ENCODE measurements around the gene CSF1.
A peak's percentile ranks its signal among the peaks of the same experiment; 100 is the strongest.

The CSF1 gene

DNA sequence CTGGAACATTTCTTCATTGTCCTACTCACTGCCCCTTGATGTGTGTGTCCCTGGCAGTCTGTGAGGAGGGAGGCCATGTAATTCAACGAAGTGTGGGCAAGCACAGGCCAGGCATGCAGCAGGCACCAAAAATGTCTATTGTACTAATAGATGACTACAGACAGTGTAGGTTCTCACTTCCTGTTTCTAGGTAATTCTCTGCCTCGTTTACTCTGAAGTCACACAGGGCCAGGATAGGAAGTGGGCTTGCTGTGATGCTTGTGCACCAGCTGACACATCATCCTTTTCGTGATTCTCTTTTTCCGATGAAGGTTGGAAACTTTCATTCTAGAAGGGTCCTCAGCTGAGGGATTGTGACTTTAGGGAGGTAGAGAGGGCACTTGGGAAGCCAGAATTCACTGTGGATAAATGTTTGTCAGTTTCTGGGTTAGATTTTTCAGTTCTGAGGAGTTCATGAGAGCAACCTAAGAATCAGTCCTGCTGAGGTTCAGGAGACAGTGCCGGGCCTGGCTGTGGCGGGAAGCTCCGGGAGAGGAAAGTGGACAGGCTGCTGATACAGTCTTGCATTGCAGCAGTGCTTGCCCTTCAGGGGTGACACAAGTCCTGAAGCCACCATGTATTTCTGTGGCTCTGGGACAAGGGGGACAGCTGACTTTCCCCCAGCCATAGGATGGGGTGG lies 4.3 kb upstream of the CSF1 start:
- Histone ChIP-seq H3K9ac (ENCODE audit: low read length) (no peak overlapping the region), H3K27ac (ENCODE audit: low read length) (no peak overlapping the region), H3K9me3 (ENCODE audit: control insufficient read depth, low read depth, low read length) (no peaks in the 10 kb centered on the region), H3K4me1 (ENCODE audit: control insufficient read depth, low read depth, low read length) (peaks cover 8% of the 10 kb centered on the region), H3K27me3 (ENCODE audit: control insufficient read depth, insufficient read depth, low read length) (peaks cover 32% of the 10 kb centered on the region), H3K36me3 (ENCODE audit: control insufficient read depth, low read depth, low read length) (no peaks in the 10 kb centered on the region), H3K4me3 (ENCODE audit: low read length) (no peak overlapping the region)

DNA sequence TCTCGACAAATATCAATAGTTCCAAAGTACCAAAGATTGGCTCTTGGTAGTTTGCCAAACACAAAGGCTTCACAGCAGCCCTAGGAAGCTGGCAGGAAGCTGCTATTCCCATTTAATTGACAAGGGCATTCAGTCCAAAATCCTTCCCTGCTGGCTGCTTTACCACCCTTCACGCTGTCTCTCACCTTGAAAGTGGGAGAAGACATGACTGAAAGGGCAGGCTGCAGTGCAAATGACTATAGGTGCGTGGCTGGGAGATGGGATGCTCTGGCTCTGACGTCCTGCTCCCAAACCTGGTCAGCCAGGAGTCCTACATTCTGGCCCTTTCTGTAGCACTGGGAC lies 3.8 kb upstream of the CSF1 start:
- no peak overlapping the region for H3K27ac ChIP-seq (ENCODE audit: low read length)
- no peak overlapping the region for H3K9ac ChIP-seq (ENCODE audit: low read length)
- peaks cover 13% of the 10 kb centered on the region for H3K4me1 ChIP-seq (ENCODE audit: control insufficient read depth, low read depth, low read length)
- no peaks in the 10 kb centered on the region for H3K36me3 ChIP-seq (ENCODE audit: control insufficient read depth, low read depth, low read length)
- no peaks in the 10 kb centered on the region for H3K9me3 ChIP-seq (ENCODE audit: control insufficient read depth, low read depth, low read length)
- no peak overlapping the region for H3K4me3 ChIP-seq (ENCODE audit: low read length)
- H3K27me3 ChIP-seq (ENCODE audit: control insufficient read depth, insufficient read depth, low read length) = peaks cover 37% of the 10 kb centered on the region

DNA sequence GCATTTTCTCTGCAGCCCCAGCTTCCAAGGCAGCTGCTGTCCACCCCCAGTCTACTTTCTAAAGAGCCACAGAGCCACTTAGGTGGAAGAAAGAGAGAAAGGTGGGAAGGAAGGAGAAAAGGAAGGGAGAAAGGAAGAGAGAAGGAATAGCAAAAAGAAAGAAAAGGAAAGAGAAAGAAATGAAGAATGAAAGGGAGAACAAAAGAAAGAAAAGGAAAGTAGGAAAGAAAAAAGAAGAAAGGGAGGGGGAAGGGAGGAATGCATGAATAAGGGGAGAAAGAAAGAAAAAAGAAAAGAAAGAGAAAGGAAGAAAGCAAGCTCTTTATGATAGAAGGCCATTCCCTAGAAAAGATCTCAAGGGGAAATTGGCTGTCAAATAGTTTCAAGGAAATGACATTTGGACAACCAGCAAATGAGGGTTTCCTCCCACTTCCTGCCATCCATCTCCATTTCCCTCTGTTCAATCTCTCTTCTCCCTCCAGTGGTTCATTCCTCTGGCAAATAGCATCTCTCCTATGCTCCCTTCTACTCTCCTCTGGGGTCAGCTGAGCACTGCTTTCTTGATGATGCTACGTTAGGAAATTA lies 3.4 kb upstream of the CSF1 start:
- H3K4me1 ChIP-seq (ENCODE audit: control insufficient read depth, low read depth, low read length) = peaks cover 18% of the 10 kb centered on the region

DNA sequence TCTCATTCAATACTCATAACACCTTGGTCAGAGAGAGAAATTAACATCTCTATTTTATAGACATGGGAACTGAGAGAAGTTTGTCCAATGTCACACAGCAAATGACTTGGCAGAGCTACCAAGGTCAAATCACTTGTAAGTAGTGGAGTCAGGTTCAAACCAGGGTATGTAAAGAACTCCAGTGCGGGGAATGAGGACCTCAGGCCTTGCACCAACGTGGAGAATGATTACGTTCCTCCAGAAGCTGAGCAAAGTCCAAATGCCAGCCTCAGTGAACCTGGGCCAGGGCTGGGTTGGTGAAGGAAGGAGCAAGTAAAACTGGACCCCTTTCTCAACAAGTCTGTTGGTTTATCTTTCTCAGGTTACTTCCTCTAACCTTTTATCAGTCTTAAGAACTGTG lies 1.8 kb upstream of the CSF1 start:
- Histone ChIP-seq H3K4me1 (ENCODE audit: control insufficient read depth, low read depth, low read length) (peaks cover 26% of the 10 kb centered on the region), H3K9ac (ENCODE audit: low read length) (no peak overlapping the region), H3K27ac (ENCODE audit: low read length) (no peak overlapping the region), H3K36me3 (ENCODE audit: control insufficient read depth, low read depth, low read length) (no peaks in the 10 kb centered on the region), H3K27me3 (ENCODE audit: control insufficient read depth, insufficient read depth, low read length) (peaks cover 45% of the 10 kb centered on the region), H3K9me3 (ENCODE audit: control insufficient read depth, low read depth, low read length) (no peaks in the 10 kb centered on the region), H3K4me3 (ENCODE audit: low read length) (no peak overlapping the region)

More for the DNA sequence above, 3.4 kb upstream of the CSF1 start:
- H3K9ac ChIP-seq (ENCODE audit: low read length) = no peak overlapping the region
- no peak overlapping the region for H3K4me3 ChIP-seq (ENCODE audit: low read length)
- no peak overlapping the region for H3K27ac ChIP-seq (ENCODE audit: low read length)
- peaks cover 42% of the 10 kb centered on the region for H3K27me3 ChIP-seq (ENCODE audit: control insufficient read depth, insufficient read depth, low read length)
- no peaks in the 10 kb centered on the region for H3K36me3 ChIP-seq (ENCODE audit: control insufficient read depth, low read depth, low read length)
- no peaks in the 10 kb centered on the region for H3K9me3 ChIP-seq (ENCODE audit: control insufficient read depth, low read depth, low read length)

DNA sequence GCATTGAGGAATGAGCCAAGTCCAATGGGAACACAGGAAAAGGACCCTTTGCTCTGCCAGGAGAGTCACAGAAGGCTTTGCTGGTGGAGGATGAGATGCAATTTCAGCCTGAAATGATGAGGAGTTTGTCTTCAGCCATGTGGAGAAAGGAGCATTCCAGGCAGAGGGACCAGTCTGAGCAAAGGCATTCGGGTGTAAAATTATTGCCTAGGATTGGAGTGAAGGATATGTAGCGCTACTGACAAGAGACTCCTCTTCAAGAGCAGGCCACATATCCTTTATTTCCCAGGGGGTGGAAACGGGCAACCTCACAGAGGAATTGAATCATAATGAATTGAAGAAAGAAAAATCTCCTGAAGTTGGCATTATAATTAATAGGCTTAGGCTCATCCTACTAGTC lies 1.1 kb upstream of the CSF1 start:
- Histone ChIP-seq H3K9ac (ENCODE audit: low read length) (no peak overlapping the region), H3K9me3 (ENCODE audit: control insufficient read depth, low read depth, low read length) (no peaks in the 10 kb centered on the region), H3K4me1 (ENCODE audit: control insufficient read depth, low read depth, low read length) (peaks cover 26% of the 10 kb centered on the region), H3K27me3 (ENCODE audit: control insufficient read depth, insufficient read depth, low read length) (peaks cover 45% of the 10 kb centered on the region), H3K36me3 (ENCODE audit: control insufficient read depth, low read depth, low read length) (no peaks in the 10 kb centered on the region), H3K4me3 (ENCODE audit: low read length) (peak overlapping the region; percentile 67), H3K27ac (ENCODE audit: low read length) (no peak overlapping the region)

DNA sequence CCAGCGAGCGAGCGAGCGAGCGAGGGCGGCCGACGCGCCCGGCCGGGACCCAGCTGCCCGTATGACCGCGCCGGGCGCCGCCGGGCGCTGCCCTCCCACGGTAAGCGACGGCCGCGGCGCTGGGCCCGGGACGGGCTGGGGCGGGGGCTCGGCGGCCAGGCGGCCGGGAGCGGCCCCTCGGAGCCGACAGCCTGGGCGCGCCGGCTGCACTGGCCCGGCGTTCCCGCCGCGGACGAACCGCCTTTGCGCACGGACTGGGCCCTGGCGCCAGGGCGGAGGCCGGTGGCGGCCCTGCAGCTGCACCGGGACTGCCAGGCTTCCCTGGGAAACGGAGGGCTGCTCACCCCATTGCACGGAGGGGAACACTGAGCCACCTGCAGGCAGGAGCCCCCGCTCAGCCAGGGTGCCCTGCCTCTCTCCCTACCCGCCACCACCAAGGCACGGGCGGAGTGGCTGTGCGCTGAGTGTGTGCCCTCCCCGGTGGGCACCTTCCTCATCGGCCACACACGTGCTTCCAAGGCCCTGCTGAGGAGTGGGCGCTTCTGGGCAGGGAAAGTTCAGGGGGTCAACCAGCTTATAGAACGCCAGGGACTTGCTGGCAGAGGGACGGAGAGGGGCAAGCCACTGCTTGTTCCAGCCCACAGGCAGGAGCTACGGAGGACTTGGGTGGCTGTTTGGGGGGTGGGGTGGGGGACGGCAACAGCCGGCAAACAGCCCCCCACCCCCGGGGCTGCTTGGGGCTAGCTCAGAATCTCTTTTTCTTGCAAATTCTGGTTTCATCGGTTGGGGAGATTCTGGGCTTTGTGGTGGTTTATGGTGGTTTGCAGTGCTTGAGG lies 532 bp downstream of the CSF1 start:
- H3K4me1 ChIP-seq (ENCODE audit: control insufficient read depth, low read depth, low read length) = peaks cover 26% of the 10 kb centered on the region
- peak overlapping the region; percentile 33 for H3K9ac ChIP-seq (ENCODE audit: low read length)
- H3K36me3 ChIP-seq (ENCODE audit: control insufficient read depth, low read depth, low read length) = no peaks in the 10 kb centered on the region
- H3K27ac ChIP-seq (ENCODE audit: low read length) = no peak overlapping the region
- H3K4me3 ChIP-seq (ENCODE audit: low read length) = peak overlapping the region; percentile 67
- peaks cover 45% of the 10 kb centered on the region for H3K27me3 ChIP-seq (ENCODE audit: control insufficient read depth, insufficient read depth, low read length)
- no peaks in the 10 kb centered on the region for H3K9me3 ChIP-seq (ENCODE audit: control insufficient read depth, low read depth, low read length)

DNA sequence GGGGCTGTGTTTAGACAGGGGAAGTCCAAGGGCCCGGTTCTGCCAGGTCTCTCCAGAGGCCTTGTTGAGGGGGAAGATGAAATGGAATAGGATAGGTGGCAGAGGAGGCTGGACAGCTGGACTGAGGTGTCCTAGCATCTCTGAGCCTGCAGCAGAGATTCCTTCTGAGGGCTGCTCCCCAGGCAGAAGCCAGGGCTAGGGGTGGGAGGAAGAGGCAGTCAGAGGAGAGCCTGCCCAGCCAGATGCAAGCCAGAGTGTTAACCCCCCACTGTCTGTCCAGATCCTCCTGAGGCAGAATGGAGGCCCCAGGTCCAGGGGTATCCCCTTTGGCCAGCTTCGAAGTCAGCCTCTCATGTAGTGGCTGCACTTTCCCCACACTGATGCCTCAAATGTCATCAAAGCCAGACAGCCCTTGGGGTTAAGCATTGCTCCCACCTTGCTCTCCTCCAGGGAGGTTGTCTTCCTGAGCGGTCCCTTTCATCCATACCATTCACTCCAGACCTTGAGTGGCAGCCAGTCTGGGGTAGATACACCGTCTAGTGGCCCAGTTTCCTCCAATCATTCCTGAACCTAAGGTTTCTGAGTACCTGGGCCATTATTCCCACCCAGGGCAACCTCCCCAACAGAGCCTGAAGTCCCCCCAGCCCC lies 1.7 kb downstream of the CSF1 start:
- no peaks in the 10 kb centered on the region for H3K9me3 ChIP-seq (ENCODE audit: control insufficient read depth, low read depth, low read length)
- H3K27me3 ChIP-seq (ENCODE audit: control insufficient read depth, insufficient read depth, low read length) = peaks cover 45% of the 10 kb centered on the region
- H3K9ac ChIP-seq (ENCODE audit: low read length) = no peak overlapping the region
- no peaks in the 10 kb centered on the region for H3K36me3 ChIP-seq (ENCODE audit: control insufficient read depth, low read depth, low read length)
- H3K4me1 ChIP-seq (ENCODE audit: control insufficient read depth, low read depth, low read length) = peaks cover 26% of the 10 kb centered on the region
- no peak overlapping the region for H3K27ac ChIP-seq (ENCODE audit: low read length)
- peak overlapping the region; percentile 59 for H3K4me3 ChIP-seq (ENCODE audit: low read length)

DNA sequence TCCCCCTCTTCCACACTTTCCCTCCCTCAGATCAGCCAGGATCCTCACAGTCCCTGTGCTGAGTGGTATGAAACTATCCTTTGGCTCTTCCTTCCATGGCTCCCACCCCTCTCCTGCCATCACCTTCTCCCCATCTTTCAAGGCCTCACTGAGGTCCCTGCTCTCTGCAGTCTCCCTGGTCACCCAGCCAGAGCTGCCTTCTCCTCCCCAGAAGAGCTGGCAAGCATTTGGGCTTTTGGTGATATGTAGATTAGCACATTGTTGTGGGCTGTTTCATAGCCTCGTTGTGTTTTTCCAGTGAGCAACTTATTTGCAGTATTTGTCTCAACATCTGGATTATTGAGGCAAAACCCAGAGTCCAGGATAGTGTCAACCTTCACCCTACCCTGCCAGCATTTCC lies 2.2 kb downstream of the CSF1 start:
- Histone ChIP-seq H3K9ac (ENCODE audit: low read length) (no peak overlapping the region), H3K36me3 (ENCODE audit: control insufficient read depth, low read depth, low read length) (no peaks in the 10 kb centered on the region), H3K4me1 (ENCODE audit: control insufficient read depth, low read depth, low read length) (peaks cover 26% of the 10 kb centered on the region), H3K27ac (ENCODE audit: low read length) (no peak overlapping the region), H3K9me3 (ENCODE audit: control insufficient read depth, low read depth, low read length) (no peaks in the 10 kb centered on the region), H3K27me3 (ENCODE audit: control insufficient read depth, insufficient read depth, low read length) (peaks cover 41% of the 10 kb centered on the region), H3K4me3 (ENCODE audit: low read length) (no peak overlapping the region)

DNA sequence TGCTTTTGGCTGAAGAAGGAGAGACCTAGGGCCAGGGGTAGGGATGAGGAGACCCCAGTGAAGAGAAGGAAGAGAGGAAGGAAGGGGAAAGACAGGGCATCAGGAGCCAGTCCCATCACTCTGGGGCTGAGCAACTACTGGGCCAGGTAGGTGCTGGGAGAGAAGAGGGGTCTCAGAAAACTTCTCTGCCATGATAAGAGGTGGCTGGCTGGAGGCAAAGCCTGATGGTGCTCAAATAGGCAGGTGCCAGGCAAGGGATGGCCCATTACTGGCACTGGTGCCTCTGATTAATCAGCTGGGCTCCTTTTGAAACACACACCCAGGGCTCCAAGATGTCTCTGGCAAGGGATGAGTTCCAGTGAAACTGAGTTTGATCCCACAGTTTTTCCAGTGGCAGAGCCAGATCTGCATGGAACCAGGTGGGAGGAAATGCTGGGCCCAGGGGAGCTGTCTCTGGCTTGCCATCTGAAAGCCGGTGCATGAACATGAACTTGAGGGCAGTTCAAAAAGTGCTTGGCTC lies 2.8 kb downstream of the CSF1 start:
- H3K27me3 ChIP-seq (ENCODE audit: control insufficient read depth, insufficient read depth, low read length) = peaks cover 36% of the 10 kb centered on the region
- no peak overlapping the region for H3K27ac ChIP-seq (ENCODE audit: low read length)
- H3K9me3 ChIP-seq (ENCODE audit: control insufficient read depth, low read depth, low read length) = no peaks in the 10 kb centered on the region
- no peak overlapping the region for H3K9ac ChIP-seq (ENCODE audit: low read length)
- peaks cover 26% of the 10 kb centered on the region for H3K4me1 ChIP-seq (ENCODE audit: control insufficient read depth, low read depth, low read length)
- H3K4me3 ChIP-seq (ENCODE audit: low read length) = no peak overlapping the region
- no peaks in the 10 kb centered on the region for H3K36me3 ChIP-seq (ENCODE audit: control insufficient read depth, low read depth, low read length)

DNA sequence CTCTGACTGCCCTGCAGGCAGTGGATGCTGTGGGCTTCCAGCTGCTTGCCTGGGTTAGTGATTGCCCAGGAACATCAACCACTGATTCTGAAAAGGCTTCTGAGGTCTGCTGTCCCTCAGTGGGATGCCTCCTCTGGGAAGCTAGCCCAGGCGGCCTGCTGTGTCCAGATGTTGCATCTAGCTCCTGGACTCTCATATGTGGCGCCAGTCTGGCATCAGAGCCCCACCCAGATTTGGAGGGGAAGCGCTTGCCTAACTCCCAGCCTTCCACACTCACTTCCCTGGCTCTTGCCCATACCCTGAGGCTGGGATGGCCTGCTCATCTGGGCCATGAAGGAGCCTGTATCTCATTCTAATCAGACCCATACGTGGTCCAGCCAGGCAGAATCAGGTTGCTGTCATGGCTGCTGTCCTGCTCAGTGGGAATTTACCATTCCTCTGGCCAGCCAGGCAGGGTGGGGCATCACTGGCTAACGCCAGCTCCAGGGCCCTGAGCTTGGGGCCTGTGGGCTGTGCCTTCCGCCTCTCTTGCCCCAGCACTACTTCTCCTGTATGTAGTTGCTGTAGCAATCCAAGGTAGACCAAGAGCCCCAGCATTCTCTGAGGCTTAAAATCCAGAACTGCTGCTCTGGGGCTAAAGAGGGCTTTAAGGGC lies 4.1 kb downstream of the CSF1 start:
- H3K27me3 ChIP-seq (ENCODE audit: control insufficient read depth, insufficient read depth, low read length) = peaks cover 23% of the 10 kb centered on the region
- peaks cover 4% of the 10 kb centered on the region for H3K36me3 ChIP-seq (ENCODE audit: control insufficient read depth, low read depth, low read length)
- no peak overlapping the region for H3K9ac ChIP-seq (ENCODE audit: low read length)
- no peaks in the 10 kb centered on the region for H3K9me3 ChIP-seq (ENCODE audit: control insufficient read depth, low read depth, low read length)
- no peak overlapping the region for H3K4me3 ChIP-seq (ENCODE audit: low read length)
- no peak overlapping the region for H3K27ac ChIP-seq (ENCODE audit: low read length)
- H3K4me1 ChIP-seq (ENCODE audit: control insufficient read depth, low read depth, low read length) = peaks cover 25% of the 10 kb centered on the region

Measured in iPS-18a (cell line).